Mesenteric fat pad (tissue), 1 donor: Measurements from ENCODE around the gene SMIM33. TPM values are rescaled to one million over a fixed set of nuclear protein-coding genes. Genes with fewer than 3 reads are reported as not detected.
"Not testable (repeated sequence)": the region's sequence is repeated elsewhere in the genome, so short reads cannot be mapped to it uniquely, and the experiment has no call there.

Source experiments
- DNase-seq: peaks from one replicate; pipeline ENCODE4 v3.0.0-alpha.2; 2020; ENCODE audit warnings: low spot score
- total RNA-seq: library from RNA; stranded (reverse); fragmentation: NEBNext Ultra II Directional; extraction: Animal tissue kit (Norgen Biotek cat#: 25700); gene quantifications from one replicate; pipeline ENCODE4 v1.2.1, GENCODE V29; 2021
- donor health status: DM: yes; HTN: yes; CAD: no.

SMIM33 gene
- total RNA-seq, 1 donor from 2014 or later: not detected

GRCh38 chr5:139456776-139457175 lies 14.0 kb upstream of the SMIM33 start:
- no peak for DNase-seq

- DNase-seq: no peak
Measured at GRCh38 chr5:139457241-139457640, 13.6 kb upstream of the SMIM33 start.

GRCh38 chr5:139457653-139458306 lies 13.0 kb upstream of the SMIM33 start:
- no peak for DNase-seq

GRCh38 chr5:139458580-139459407 lies 12.0 kb upstream of the SMIM33 start:
- no peak for DNase-seq

GRCh38 chr5:139459451-139459934 lies 11.3 kb upstream of the SMIM33 start:
- DNase-seq: no peak

GRCh38 chr5:139460455-139460854 lies 10.3 kb upstream of the SMIM33 start:
- no peak for DNase-seq

- no peak for DNase-seq
Measured at GRCh38 chr5:139461176-139461575, 9.6 kb upstream of the SMIM33 start.

GRCh38 chr5:139461698-139462097 lies 9.1 kb upstream of the SMIM33 start:
- no peak for DNase-seq

GRCh38 chr5:139462586-139463276 lies 8.1 kb upstream of the SMIM33 start, which contains the start of gene ECSCR:
TSS of gene ECSCR (minus strand) at chr5:139462743. CDS start at chr5:139462670, 73 bp downstream.
- no peak for DNase-seq

- no peak for DNase-seq
Measured at GRCh38 chr5:139468421-139468931, 2.3 kb upstream of the SMIM33 start.

GRCh38 chr5:139472386-139473030 lies 1.7 kb downstream of the SMIM33 start:
- no peak for DNase-seq

- DNase-seq: no peak
Measured at GRCh38 chr5:139473105-139473504, 2.3 kb downstream of the SMIM33 start.

- DNase-seq: no peak
Measured at GRCh38 chr5:139473565-139473964, 2.8 kb downstream of the SMIM33 start.

GRCh38 chr5:139474890-139475791 lies 4.3 kb downstream of the SMIM33 start:
- no peak for DNase-seq

GRCh38 chr5:139475865-139476617 lies 5.2 kb downstream of the SMIM33 start:
- DNase-seq: no peak

- DNase-seq: not testable (repeated sequence)
Measured at GRCh38 chr5:139478657-139479423, 8.0 kb downstream of the SMIM33 start.

GRCh38 chr5:139479729-139480128 lies 8.9 kb downstream of the SMIM33 start:
- not testable (repeated sequence) for DNase-seq

GRCh38 chr5:139481122-139481533 lies 10.3 kb downstream of the SMIM33 start:
- DNase-seq: no peak
